Ishikawa (cell line): ENCODE results near the gene CEP128.

ENCODE experiments used
- EGR1 ChIP-seq: IDR thresholded peaks from 2 replicates; pipeline ENCODE4 v1.6.1; 2012
- EP300 ChIP-seq: IDR thresholded peaks from 2 replicates; pipeline ENCODE4 v1.6.1; 2012; ENCODE audit warnings: borderline replicate concordance
- FOXM1 ChIP-seq: IDR thresholded peaks from 2 replicates; pipeline ENCODE4 v1.6.1; 2012; ENCODE audit warnings: low read depth, borderline replicate concordance
- RAD21 ChIP-seq: IDR thresholded peaks from 2 replicates; pipeline ENCODE4 v1.6.1; 2012; ENCODE audit warnings: low read depth
- REST ChIP-seq: IDR thresholded peaks from 2 replicates; pipeline ENCODE4 v1.6.1; 2012; ENCODE audit warnings: low read depth, mild to moderate bottlenecking
- TCF12 ChIP-seq: IDR thresholded peaks from 2 replicates; pipeline ENCODE4 v1.6.1; 2012; ENCODE audit warnings: low read depth
- TEAD4 ChIP-seq: IDR thresholded peaks from 2 replicates; pipeline ENCODE4 v1.6.1; 2012
- USF1 ChIP-seq: IDR thresholded peaks from 2 replicates; pipeline ENCODE4 v1.6.1; 2012
- YY1 ChIP-seq: IDR thresholded peaks from 2 replicates; pipeline ENCODE4 v1.6.1; 2012; ENCODE audit warnings: low read depth
- ZBTB7A ChIP-seq: IDR thresholded peaks from 2 replicates; pipeline ENCODE4 v1.6.1; 2012; ENCODE audit warnings: low read depth

- TF ChIP-seq TCF12, result no peak
- TF ChIP-seq REST, result no peak
- no peak for TF ChIP-seq TEAD4
- TF ChIP-seq EP300, result no peak
- no peak for TF ChIP-seq YY1
- no peak for TF ChIP-seq EGR1
- TF ChIP-seq FOXM1, result no peak
- TF ChIP-seq RAD21, result no peak
- TF ChIP-seq ZBTB7A, result no peak
- no peak for TF ChIP-seq USF1
Measured at GRCh38 chr14:80981673-80982072, 40.1 kb upstream of the CEP128 start.
